Measurements from ENCODE around the gene FANCC. TPM values are rescaled to one million over a fixed set of nuclear protein-coding genes. Genes with fewer than 3 reads are reported as not detected.

Gene FANCC
- total and polyA plus RNA-seq, 10 donors: 0.89 to 9.7 (median 6.6) TPM

- intact Hi-C loops (cut with DNase I; ENCODE audit: low total_unique reads): no loop called here
- Histone ChIP-seq H3K27me3 (replicated peaks in 1 of 7) (no peaks in the 10 kb centered on the region), H3K4me3 (no peak overlapping the region), H3K4me1 (no peaks in the 10 kb centered on the region), H3K9me3 (no peaks in the 10 kb centered on the region), H3K27ac (no peak overlapping the region), H3K36me3 (no peaks in the 10 kb centered on the region)
- TF ChIP-seq POLR2A (IDR thresholded peaks at IDR 0.05) (no peak), POLR2AphosphoS5 (IDR thresholded peaks at IDR 0.05) (no peak), CTCF (IDR thresholded peaks at IDR 0.05 in 8 of 11, conservative IDR thresholded peaks at IDR 0.05 in 3 of 11) (no peak)
- no peak for DNase-seq
- 93 to 99% (median 99%) methylated on average over 3 of the region's 3 CpGs for WGBS, 5 donors
These were observed 139.9 kb downstream of the FANCC start for GRCh38 chr9:95177617-95178016.

GRCh38 chr9:95176755-95177319, 140.7 kb downstream of the FANCC start:
- Histone ChIP-seq H3K27me3 (replicated peaks in 1 of 7) (no peaks in the 10 kb centered on the region), H3K9me3 (no peaks in the 10 kb centered on the region), H3K36me3 (no peaks in the 10 kb centered on the region), H3K4me3 (no peak overlapping the region), H3K4me1 (no peaks in the 10 kb centered on the region), H3K27ac (no peak overlapping the region)
- no peak for DNase-seq
- WGBS, 5 donors: 95 to 98% (median 96%) methylated on average over 4 of the region's 4 CpGs
- intact Hi-C loops (cut with DNase I; ENCODE audit: low total_unique reads): no loop called here
- no peak for TF ChIP-seq CTCF (IDR thresholded peaks at IDR 0.05 in 8 of 11, conservative IDR thresholded peaks at IDR 0.05 in 3 of 11)
- TF ChIP-seq POLR2A (IDR thresholded peaks at IDR 0.05): no peak
- no peak for TF ChIP-seq POLR2AphosphoS5 (IDR thresholded peaks at IDR 0.05)

GRCh38 chr9:95175523-95175922, 142.0 kb downstream of the FANCC start:
- H3K36me3 ChIP-seq: no peaks in the 10 kb centered on the region
- intact Hi-C loops (cut with DNase I; ENCODE audit: low total_unique reads): no loop called here
- no peak overlapping the region for H3K4me3 ChIP-seq
- H3K27ac ChIP-seq: no peak overlapping the region
- no peak for TF ChIP-seq POLR2A (IDR thresholded peaks at IDR 0.05)
- DNase-seq: no peak
- WGBS, 5 donors: 95 to 98% (median 97%) methylated on average over 8 of the region's 8 CpGs
- no peaks in the 10 kb centered on the region for H3K4me1 ChIP-seq
- no peaks in the 10 kb centered on the region for H3K27me3 ChIP-seq (replicated peaks in 1 of 7)
- H3K9me3 ChIP-seq: no peaks in the 10 kb centered on the region

- intact Hi-C loops (cut with DNase I; ENCODE audit: low total_unique reads): no loop called here
- TF ChIP-seq POLR2A (IDR thresholded peaks at IDR 0.05) (no peak), CTCF (IDR thresholded peaks at IDR 0.05 in 8 of 11, conservative IDR thresholded peaks at IDR 0.05 in 3 of 11) (no peak), POLR2AphosphoS5 (IDR thresholded peaks at IDR 0.05) (no peak)
- H3K9me3 ChIP-seq: no peaks in the 10 kb centered on the region
- H3K27ac ChIP-seq: no peak overlapping the region
- WGBS, 5 donors: 86 to 96% (median 93%) methylated on average over 1 of the region's 1 CpG
- no peaks in the 10 kb centered on the region for H3K27me3 ChIP-seq (replicated peaks in 1 of 7)
- H3K36me3 ChIP-seq: peaks cover 0 to 9% (median 0%) of the 10 kb centered on the region in 6 donors
- no peaks in the 10 kb centered on the region for H3K4me1 ChIP-seq
- no peak for DNase-seq
- H3K4me3 ChIP-seq: no peak overlapping the region
These were observed 143.5 kb downstream of the FANCC start for GRCh38 chr9:95174038-95174437.

- Histone ChIP-seq H3K4me1 (no peaks in the 10 kb centered on the region), H3K9me3 (no peaks in the 10 kb centered on the region), H3K27ac (no peak overlapping the region), H3K27me3 (replicated peaks in 1 of 7) (no peaks in the 10 kb centered on the region), H3K36me3 (peaks cover 0 to 9% (median 0%) of the 10 kb centered on the region in 6 donors), H3K4me3 (no peak overlapping the region)
- no peak for DNase-seq
- TF ChIP-seq POLR2AphosphoS5 (IDR thresholded peaks at IDR 0.05): no peak
- TF ChIP-seq POLR2A (IDR thresholded peaks at IDR 0.05): no peak
- intact Hi-C loops (cut with DNase I; ENCODE audit: low total_unique reads): no loop called here
- WGBS, 5 donors: 80 to 95% (median 91%) methylated on average over 1 of the region's 1 CpG
These were observed 145.9 kb downstream of the FANCC start for GRCh38 chr9:95171596-95171995.

Measured in spleen (tissue), 11 donors.